Fibroblast of skin of right quadriceps (primary cell): Measurements from ENCODE around the gene MYO16.
"Not testable (repeated sequence)": the region's sequence is repeated elsewhere in the genome, so short reads cannot be mapped to it uniquely, and the experiment has no call there.

Experiments used
- DNase-seq: peaks from one replicate; pipeline ENCODE4 v3.0.0-alpha.2; 2013

MYO16 gene

DNA sequence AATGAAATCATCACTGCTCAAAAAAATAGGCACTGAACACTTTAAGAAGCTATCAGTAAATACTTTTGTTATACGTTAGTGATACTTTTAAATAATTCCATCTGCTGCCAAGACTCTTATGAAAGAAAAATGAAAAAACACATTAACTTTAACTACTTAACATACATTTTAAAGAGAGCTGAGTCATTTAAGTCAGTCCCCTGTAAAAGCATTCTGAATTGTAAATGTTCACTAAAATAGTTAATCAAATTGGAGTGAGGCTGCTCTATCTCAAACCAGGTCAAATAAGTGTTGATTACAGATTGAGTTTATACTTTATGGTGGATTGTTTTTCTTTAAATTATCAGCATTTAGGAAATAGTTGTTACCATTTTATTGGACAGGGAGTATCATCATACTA is 274.2 kb downstream of the MYO16 start:
- DNase-seq = no peak

DNA sequence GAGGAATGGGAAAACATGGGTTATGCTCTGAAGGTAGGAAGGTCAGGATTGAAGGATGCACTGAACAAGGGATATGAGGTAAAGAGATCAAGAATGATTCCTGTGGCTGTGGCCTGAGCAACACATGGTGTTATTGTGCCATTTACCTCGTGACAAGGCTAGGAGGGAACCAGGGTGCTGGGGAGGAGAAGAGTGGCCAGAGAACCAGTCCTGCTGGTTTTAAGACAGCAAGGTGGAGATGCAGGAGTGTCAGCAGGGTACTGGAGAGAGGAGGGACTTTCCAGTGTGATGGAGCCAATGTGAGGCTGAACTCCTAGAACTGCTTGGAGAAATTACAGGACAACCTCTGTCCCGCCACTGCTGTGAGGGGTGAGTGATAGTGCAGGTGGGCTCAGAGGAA is 282.4 kb downstream of the MYO16 start:
- no peak for DNase-seq

GRCh38 chr13:108913731-108914130 is 284.3 kb downstream of the MYO16 start:
- not testable (repeated sequence) for DNase-seq

- peak; percentile 24 for DNase-seq
Measured at GRCh38 chr13:108915095-108915633, 285.8 kb downstream of the MYO16 start.

- DNase-seq = peak; percentile 65
Measured at GRCh38 chr13:108915634-108916512, 286.5 kb downstream of the MYO16 start.

DNA sequence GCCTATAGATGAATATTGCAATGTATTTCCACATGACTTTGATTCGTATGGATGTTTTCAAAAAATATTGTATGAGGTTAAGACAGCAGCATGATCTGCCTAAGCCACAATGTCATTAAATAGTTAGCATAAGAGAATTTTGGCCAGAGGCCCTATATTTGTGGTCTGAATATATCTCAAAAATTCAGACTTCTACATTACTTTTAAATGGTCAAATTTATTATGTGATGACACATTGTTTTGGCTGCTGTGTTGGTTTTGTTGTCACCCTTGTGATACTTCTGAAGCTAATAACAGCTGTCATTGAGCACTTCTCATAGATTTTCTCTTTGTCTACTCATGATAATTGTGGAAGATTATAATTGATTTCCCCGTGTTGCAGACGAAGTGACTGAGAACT is 288.2 kb downstream of the MYO16 start:
- DNase-seq = peak; percentile 87

DNA sequence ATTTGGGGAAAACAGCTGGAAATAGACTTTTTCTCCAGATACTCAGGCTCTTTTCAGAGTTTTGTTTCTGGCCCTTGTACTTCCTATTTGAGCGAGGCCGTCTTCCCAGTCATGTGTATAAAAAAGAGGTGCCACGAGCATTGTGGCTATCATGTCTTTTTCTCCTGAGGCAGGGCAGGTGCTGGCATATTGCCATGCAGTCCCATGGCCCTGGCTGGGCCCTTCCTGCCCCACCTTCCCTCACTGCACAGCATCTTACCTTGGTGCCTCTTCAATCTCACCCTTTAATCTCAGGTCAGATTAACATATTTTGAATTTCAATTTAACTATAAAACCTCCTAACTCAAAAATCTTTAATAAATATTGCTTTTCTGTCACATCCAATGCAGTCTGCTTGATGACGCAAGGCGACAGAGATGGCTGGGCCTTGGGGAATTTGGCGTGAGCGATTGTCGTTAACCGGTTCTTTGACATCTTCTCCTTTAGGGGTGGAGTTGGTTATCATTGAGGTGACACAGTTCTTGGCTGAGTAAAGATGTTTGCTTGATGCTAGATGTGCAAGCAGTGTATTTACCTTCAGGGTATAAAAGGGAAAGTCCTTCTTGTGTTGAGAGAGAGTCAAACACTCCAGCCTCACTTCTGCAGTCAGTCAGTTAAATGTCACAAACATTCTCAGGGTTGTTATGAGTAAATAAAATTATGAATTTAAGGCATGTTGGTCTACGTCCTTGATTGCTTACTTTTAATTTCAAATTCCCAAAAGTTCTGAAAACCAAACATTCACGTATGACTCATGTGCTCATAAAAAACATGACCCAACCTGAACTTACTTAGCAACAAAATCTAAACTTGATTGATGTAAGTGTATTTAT is 289.9 kb downstream of the MYO16 start:
- DNase-seq = no peak

DNA sequence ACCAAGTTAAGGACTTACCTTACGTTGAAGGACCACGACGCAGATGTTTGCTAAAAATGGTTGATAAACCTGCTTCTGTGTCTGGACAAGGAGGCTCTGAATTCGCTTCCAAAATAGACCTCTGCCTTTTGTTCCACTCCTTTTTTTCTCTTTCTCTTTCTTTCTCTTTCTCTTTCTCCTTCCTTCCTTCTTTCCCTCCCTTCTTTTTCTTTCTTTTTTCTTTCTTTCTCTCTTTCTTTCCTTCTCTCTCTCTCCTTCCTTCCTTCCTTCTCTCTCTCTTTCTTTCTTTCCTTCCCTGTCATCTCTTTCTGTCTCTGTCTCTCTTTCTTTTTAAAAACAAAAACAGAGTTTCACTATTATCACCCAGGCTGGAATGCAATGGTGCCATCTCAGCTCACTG is 290.7 kb downstream of the MYO16 start:
- no peak for DNase-seq

DNA sequence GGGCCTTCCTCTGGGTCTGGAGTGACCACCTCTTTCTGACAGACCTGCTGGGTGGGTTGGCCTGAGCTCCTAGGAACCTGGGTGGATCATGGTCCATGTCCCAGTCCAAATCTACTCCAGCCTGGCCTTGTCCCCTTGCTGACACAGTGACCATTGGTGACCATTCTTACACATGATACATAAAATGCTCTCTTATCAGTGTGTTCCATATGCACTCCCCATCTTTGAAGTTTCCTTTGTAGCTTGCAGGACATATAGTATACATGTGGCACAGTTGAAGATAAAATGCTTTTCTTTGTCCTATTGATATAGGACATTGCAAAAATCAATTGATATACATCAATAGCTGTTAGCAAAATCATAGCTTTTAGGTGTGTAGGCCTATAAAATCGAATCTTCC is 291.8 kb downstream of the MYO16 start:
- no peak for DNase-seq

DNA sequence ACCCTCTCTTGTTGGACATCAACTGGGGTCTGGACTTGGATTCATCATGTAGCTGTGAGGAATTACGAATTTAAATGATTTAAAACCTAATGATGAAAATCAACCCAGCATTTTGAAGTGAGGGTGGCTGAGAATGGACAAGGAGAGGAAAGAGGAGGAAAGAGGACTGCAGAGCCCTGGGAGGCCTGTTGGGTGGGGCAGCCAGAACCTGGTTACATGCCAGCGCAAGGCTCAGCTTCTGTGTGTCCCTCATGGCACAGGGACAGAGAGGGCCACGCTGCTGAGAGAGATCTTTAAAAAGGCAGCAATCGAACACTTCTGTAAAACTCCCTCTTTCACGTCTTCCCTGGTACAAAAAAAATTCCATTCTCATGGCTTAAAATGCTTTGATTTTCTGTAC is 292.7 kb downstream of the MYO16 start:
- no peak for DNase-seq

- DNase-seq = no peak
Measured at GRCh38 chr13:108923386-108924047, 294.1 kb downstream of the MYO16 start.

DNA sequence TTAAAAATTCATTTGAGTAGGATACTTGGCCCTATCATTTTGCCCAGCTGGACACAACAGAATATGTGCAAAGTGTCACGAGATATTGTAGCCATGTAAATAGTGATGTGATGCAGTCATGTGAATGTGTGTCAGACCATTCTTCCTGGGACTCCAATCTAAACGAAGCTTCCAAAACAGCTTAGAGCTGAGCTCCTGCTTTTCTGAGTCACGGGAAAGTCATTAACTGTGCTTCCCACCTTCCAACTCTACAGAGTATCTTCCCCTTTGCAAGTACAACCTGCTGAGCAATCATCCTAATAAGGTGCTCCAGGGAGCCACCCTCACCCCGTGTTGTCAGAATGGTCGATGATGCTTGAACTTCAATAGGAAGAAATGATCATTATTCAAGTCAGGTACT is 294.7 kb downstream of the MYO16 start:
- DNase-seq = no peak

DNA sequence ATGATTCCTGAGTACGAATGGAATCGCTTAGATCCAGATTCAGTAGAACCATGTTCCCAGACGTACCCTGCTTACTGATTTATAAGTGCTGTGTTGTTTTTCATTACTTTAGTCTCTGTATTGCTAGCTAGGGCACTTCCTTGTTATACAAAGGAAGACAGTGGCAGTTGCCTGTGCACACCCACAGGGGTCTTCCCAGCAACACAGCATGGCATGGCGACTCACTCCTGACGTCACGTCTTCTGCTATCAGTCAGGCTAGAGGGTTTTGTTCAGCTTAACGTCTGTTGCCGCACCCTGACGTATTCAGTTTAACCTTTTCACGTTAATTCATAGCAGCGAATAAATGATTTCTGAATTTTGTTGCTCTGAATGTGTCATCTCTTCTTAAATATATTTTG is 295.1 kb downstream of the MYO16 start:
- no peak for DNase-seq

DNA sequence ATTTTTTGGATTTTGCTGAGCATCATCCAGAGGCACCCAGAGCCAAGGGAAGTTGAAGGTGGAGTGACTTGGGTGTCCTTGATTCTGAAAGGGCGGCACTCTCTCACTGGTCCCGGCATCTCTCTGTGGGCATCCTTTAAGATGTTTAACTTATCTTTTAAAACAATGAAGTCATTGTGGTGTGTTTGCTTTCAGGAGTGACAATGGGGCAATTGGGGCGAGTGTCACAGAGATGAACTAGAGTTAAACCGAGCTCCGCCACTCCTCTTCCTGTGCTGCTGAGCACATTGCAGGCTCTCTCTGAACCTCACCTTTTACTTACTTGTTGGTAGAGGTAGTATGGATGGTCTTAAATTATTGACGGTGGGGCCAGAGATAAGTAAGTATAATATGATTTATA is 295.7 kb downstream of the MYO16 start:
- DNase-seq = no peak

DNA sequence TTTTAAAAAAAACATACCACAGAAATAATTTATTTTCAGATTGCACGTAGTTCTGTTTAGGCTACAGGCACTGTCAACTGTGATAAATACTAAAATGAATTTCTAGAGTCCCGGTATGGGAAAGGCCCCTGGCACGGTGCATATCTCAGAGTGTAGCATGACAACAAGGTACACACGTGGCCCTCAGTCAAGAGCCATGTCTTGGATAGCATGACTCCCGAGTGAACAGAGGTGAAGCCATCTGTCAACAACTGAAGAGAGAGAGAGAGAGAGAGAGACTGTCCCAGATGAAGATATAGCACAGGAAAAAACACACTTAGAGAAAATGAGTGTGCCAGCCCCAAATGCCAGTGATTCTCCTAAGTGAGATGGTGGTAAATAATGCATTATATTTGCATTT is 297.5 kb downstream of the MYO16 start:
- no peak for DNase-seq

DNA sequence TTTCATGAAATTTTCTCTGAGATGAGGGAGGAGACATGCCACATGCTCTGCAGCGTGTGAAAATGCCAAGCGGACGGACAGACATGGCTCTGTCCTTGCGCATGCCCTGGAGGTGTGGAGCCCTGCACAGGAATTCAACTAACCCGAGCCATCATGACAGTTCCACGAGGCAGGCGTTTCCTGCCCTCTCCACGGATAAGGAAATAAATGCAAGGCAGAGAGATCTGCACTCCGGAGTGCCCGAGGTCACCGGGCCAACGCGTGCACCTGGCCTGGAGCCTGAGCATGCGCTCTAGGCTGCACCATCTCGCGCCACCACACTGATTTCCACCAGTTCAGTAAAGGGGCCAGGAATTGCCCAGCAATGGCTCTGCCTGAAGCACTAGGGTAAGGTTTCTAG is 298.2 kb downstream of the MYO16 start:
- DNase-seq = no peak

- DNase-seq = no peak
Measured at GRCh38 chr13:108929532-108930206, 300.3 kb downstream of the MYO16 start.

DNA sequence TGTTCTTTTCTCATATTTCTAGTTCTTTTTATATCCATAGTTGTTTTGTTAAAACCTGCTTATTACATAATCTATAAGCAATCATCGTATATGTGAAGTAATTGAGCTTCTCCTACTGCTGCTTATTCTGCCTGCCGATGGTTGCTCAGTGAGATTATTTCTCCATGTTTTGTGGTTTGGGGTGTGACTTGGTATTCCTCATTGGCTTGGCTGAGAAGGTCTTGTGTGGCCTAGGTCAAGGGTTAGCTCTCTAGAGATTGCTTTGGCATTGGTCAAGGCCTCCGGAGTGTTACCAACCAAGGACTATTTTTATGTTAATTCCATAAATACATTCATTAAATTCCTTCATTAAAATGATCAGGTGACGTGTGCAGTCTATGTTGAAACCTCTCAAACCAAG is 302.8 kb downstream of the MYO16 start:
- DNase-seq = no peak

GRCh38 chr13:108933061-108933460 is 303.6 kb downstream of the MYO16 start:
- no peak for DNase-seq

DNA sequence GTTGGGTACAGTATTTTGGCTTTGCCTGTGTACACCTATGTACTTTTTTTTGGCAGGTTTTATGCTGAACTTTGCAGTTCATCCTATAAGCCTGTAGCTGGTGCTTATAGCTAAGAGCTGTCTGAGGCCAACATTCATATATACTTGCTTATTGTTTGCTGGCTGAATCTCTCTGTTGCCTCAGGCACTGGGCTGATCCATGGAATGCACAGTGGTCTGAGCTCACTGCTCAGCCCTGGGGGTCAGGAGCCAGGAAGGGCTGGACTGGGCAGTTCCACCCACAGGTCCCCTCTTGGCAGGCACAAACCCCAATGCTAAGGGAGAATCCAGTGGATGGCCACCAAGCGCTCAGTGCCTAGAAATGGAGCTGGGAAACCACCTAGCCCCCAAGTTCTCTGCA is 308.7 kb downstream of the MYO16 start:
- DNase-seq = no peak

DNA sequence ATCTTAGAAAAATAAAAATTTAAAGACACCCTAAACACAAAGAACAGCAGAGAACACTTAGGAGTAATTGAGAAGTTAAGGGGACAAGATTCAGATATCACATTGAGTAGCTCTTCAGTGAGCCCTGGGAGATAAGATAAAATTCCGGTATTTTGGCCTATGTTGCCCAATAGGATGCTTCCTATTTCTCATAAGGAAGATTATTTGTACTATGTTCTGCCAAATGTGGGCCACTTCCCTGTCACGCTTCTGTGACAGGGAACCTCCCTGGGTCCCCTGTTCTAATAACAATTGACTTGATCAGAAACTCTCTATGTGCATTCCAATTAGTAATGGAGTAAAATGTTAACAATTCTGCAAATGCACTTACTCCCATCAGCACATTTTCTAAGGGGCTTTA is 310.7 kb downstream of the MYO16 start:
- no peak for DNase-seq

- no peak for DNase-seq
Measured at GRCh38 chr13:108943842-108944241, 314.4 kb downstream of the MYO16 start.

DNA sequence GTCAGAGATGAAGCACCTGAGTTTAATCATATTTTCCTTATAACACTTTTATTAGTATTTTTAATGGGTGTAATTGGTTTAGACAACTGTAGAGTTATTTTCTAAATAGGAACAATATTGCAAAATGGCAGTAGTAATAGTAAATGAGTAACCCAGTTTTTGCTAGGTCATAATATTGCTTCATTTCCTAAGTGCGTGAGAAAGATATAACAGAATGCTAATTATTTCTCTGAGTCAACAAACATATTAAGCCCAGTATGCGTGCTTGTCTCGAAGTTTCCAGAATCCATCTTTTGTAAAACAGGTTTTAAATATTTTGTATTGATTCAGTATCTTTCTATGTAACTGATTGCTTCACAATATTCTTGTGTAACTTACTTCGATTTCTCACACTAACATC is 315.3 kb downstream of the MYO16 start:
- peak; percentile 45 for DNase-seq
